Right cardiac atrium (tissue), 5 donors: ENCODE measurements around the gene HNMT. TPM values are rescaled to one million over a fixed set of nuclear protein-coding genes. Genes with fewer than 3 reads are reported as not detected.
"Not testable (repeated sequence)": the region's sequence is repeated elsewhere in the genome, so short reads cannot be mapped to it uniquely, and the experiment has no call there.

ENCODE experiments used
- ATAC-seq, 2 donors: fragments of 200-7000 bp; cut with Tn5 transposase; one replicate each; pipeline versions ENCODE4 v1.8.0 to v1.9.1; 2020; ENCODE audit warnings: moderate library complexity in 2 of 2, mild to moderate bottlenecking in 1 of 2
- DNase-seq, 3 donors: peaks; one replicate each; pipeline ENCODE4 v3.0.0-alpha.2; 2020
- H3K27ac ChIP-seq: one replicate; pipeline ENCODE4 v1.5.1; 2013; ENCODE audit warnings: mild to moderate bottlenecking, low read length, control low read depth, moderate library complexity
- H3K27me3 ChIP-seq: one replicate; pipeline ENCODE4 v1.6.1; 2013; ENCODE audit not compliant: control insufficient read depth, insufficient read depth
- H3K4me1 ChIP-seq: one replicate; pipeline ENCODE4 v1.6.1; 2013; ENCODE audit warnings: low read length; ENCODE audit not compliant: control insufficient read depth, insufficient read depth
- H3K4me3 ChIP-seq: one replicate; pipeline ENCODE4 v1.5.1; 2013; ENCODE audit warnings: low read length, control low read depth
- H3K9me3 ChIP-seq: one replicate; pipeline ENCODE4 v1.6.1; 2013; ENCODE audit warnings: low read length; ENCODE audit not compliant: control insufficient read depth
- WGBS: extraction: QIAGEN DNeasy Blood & Tissue Kit; methylation state at CpG from one replicate; pipeline ENCODE4 v1.1.7; 2013; 5-methylcytosine and 5-hydroxymethylcytosine counted together
- intact Hi-C, 4 donors: fragments of 100-400 bp; cut with DNase I; formaldehyde crosslinking; loops; one replicate each; pipeline versions ENCODE4 v1.11.0 to v1.14.0; 2022 to 2023
- polyA plus RNA-seq: library from polyadenylated mRNA; stranded (reverse); fragments of 200-250 nt; gene quantifications from one replicate; pipeline ENCODE4 v1.2.3, GENCODE V29; 2013
- total RNA-seq, 4 donors: library from RNA; stranded (reverse); fragmentation: NEBNext Ultra II Directional; extraction: Animal tissue kit (Norgen Biotek cat#: 25700); gene quantifications; one replicate each; pipeline ENCODE4 v1.2.1, GENCODE V29; 2021
- donor health status: healthy with polysubstance abuse.
- donor health status: DM: no; HTN: yes; CAD: no.
- donor health status: DM: no; HTN: no; CAD: no.
- donor health status: DM: no; HTN: yes; CAD: no; lungs with severe emphysema.
- donor health status: DM: yes; HTN: yes; CAD: no.

Gene HNMT
- total and polyA plus RNA-seq, 5 donors = 13.7 to 25.6 (median 22.9) TPM

DNA sequence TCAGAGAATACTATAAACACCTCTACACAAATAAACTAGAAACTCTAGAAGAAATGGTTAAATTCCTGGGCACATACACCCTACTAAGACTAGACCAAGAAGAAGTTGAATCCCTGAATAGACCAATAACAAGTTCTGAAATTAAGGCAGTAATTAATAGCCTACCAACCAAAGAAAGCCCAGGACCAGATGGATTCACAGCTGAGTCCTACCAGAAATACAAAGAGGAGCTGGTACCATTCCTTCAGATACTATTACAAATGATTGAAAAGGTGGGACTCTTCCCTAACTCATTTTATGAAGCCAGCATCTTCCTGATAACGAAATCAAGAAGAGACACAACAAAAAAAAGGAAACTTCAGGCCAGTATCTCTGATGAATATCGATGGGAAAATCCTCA is 31.1 kb downstream of the HNMT start:
- WGBS = 82% methylated on average over 2 of the region's 2 CpGs
- intact Hi-C loops, H3K4me3 ChIP-seq: not testable (repeated sequence)

DNA sequence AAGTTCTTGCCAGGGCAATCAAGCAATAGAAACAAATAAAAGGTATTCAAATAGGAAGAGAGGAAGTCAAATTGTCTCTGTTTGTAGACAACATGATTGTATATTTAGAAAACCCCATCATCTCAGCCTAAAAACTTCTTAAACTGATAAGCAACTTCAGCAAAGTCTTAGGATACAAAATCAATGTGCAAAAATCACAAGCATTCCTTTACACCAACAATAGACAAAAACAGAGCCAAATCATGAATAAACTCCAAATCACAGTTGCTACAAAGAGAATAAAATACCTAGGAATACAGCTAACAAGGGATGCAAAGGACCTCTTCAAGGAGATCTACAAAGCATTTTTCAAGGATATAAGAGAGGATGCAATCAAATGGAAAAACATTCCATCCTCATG is 31.9 kb downstream of the HNMT start:
- H3K4me1 ChIP-seq, H3K27me3 ChIP-seq, ATAC-seq, H3K9me3 ChIP-seq, DNase-seq, intact Hi-C loops, H3K27ac ChIP-seq, H3K4me3 ChIP-seq: not testable (repeated sequence)

More for the DNA sequence above, 31.1 kb downstream of the HNMT start:
- not testable (repeated sequence) for DNase-seq, H3K4me1 ChIP-seq, ATAC-seq, H3K9me3 ChIP-seq, H3K27me3 ChIP-seq, H3K27ac ChIP-seq

DNA sequence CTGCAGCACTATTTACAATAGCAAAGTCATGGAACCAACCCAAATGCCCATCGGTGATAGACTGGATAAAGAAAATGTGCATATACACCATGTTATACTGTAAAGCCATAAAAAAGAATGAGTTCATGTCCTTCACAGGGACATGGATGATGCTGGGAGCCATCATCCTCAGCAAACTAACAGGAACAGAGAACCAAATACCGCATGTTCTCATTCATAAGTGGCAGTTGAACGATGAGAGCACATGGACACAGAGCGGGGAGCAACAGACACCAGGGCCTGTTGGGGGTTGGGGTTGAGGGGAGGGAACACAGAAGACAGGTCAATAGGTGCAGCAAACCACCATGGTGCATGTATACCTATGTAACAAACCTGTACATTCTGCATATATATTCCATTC is 33.5 kb downstream of the HNMT start:
- WGBS = 94% methylated on average over 4 of the region's 4 CpGs
- H3K27me3 ChIP-seq = no peaks in the 10 kb centered on the region
- ATAC-seq = no peak
- H3K4me3 ChIP-seq = no peak overlapping the region
- H3K27ac ChIP-seq = no peak overlapping the region
- intact Hi-C loops = no loop called here
- no peaks in the 10 kb centered on the region for H3K9me3 ChIP-seq
- no peak for DNase-seq
- H3K4me1 ChIP-seq = no peaks in the 10 kb centered on the region

DNA sequence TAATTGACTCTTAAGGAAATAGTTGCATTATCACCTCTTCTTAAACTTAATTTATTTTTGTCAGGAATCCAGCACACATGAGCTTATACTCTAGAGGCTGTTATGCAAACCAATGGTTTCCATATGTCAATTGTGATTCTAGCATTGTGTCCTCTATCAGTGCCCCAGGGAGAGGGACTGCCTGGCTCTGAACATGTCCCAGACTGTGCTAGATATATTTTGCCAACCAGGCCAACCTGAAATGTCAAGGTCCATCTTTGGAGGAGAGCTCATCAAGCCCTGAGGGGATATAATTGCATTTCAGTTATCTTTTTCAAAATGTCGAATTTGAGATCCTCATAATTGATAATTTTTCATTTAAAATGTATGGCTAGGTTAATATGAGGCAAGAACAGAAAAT is 34.2 kb downstream of the HNMT start:
- 73% methylated on average over 1 of the region's 1 CpG for WGBS
- intact Hi-C loops = no loop called here
- no peak for ATAC-seq
- Histone ChIP-seq H3K4me3 (no peak overlapping the region), H3K4me1 (no peaks in the 10 kb centered on the region), H3K9me3 (no peaks in the 10 kb centered on the region), H3K27ac (no peak overlapping the region), H3K27me3 (no peaks in the 10 kb centered on the region)
- DNase-seq = no peak

DNA sequence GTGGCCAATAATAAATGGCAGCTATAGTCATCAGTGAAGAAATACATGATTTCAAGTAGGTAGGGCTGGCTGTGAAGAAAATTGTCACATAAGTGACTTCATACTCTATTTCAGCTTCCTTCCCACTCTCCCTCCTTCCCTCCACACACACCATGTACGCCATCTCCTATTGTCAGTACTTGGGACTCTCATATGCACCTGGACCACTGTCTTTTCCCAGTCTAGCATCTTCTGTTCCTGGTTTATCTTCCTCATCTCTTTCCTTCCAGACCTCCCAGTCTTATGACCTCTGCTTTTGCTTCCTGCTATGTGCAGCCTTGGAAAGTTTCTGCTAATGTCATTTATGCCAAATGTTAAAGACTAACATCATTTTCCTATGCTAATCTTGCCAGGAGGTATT is 35.0 kb downstream of the HNMT start:
- ATAC-seq (no peak), DNase-seq (no peak)
- H3K4me3 ChIP-seq = no peak overlapping the region
- H3K4me1 ChIP-seq = no peaks in the 10 kb centered on the region
- H3K27me3 ChIP-seq = no peaks in the 10 kb centered on the region
- H3K27ac ChIP-seq = no peak overlapping the region
- no peaks in the 10 kb centered on the region for H3K9me3 ChIP-seq
- intact Hi-C loops = no loop called here
- WGBS = 92% methylated on average over 1 of the region's 1 CpG

DNA sequence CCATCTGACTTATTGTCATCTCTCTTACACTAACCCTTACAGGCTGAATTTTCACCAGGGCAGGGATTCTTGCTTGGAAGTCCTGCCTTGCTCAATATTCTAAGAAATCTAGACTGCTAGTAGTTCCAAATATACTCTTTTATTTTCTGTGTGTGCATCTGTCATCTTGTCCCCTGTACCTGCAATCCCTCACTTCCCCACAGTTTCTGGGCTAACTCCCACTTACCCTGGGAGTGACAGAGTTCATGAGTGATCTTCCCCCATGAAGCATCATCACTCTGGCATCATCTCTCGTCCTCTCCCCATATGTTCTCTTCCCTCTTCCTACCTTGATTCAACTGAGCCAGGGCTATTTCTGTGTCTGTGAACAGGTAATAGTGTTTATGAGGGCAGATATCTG is 35.7 kb downstream of the HNMT start:
- no peaks in the 10 kb centered on the region for H3K4me1 ChIP-seq
- ATAC-seq = no peak
- no peak for DNase-seq
- H3K27me3 ChIP-seq = no peaks in the 10 kb centered on the region
- H3K27ac ChIP-seq = no peak overlapping the region
- no peak overlapping the region for H3K4me3 ChIP-seq
- intact Hi-C loops = no loop called here
- 80% methylated on average over 1 of the region's 1 CpG for WGBS
- no peaks in the 10 kb centered on the region for H3K9me3 ChIP-seq

DNA sequence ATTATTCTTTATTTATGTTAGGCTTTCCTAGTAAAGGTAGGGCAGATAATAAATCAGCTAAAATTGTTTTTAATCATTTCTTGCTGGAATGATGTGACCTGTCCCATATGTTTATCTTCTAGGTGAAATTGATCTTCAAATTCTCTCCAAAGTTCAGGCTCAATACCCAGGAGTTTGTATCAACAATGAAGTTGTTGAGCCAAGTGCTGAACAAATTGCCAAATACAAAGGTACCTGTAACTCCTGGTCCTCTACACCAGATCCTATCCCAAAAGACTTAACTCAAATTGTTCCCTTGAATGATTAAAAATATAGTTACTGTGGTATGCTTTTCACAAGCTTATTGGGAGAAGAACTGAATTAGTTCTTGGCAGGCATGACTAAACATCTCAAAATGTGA is 36.5 kb downstream of the HNMT start:
- ATAC-seq (no peak), DNase-seq (no peak)
- intact Hi-C loops = no loop called here
- Histone ChIP-seq H3K27ac (no peak overlapping the region), H3K4me3 (no peak overlapping the region), H3K4me1 (no peaks in the 10 kb centered on the region), H3K27me3 (no peaks in the 10 kb centered on the region), H3K9me3 (no peaks in the 10 kb centered on the region)

DNA sequence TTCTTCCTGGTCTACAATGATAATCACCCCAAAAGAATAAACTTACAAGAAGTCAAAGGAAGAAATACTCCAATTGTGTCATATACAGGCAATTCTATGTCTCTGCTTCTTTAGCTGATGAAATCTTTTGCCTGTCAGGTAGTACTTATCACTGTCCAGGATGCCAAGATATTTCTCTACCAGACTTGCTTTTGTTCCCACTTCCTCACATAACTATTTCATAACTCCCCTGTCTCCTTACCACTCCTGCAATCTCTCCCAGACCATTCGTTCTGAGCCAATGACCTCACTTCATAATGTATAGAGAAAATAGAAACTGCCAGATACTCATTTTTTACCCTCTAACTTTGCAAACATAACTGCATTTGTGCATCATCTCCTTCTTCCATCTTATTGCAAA is 39.1 kb downstream of the HNMT start:
- H3K4me1 ChIP-seq = no peaks in the 10 kb centered on the region
- no peaks in the 10 kb centered on the region for H3K9me3 ChIP-seq
- H3K4me3 ChIP-seq = no peak overlapping the region
- no peaks in the 10 kb centered on the region for H3K27me3 ChIP-seq
- intact Hi-C loops = no loop called here
- ATAC-seq (no peak), DNase-seq (no peak)
- 35% methylated on average over 1 of the region's 1 CpG for WGBS
- no peak overlapping the region for H3K27ac ChIP-seq

DNA sequence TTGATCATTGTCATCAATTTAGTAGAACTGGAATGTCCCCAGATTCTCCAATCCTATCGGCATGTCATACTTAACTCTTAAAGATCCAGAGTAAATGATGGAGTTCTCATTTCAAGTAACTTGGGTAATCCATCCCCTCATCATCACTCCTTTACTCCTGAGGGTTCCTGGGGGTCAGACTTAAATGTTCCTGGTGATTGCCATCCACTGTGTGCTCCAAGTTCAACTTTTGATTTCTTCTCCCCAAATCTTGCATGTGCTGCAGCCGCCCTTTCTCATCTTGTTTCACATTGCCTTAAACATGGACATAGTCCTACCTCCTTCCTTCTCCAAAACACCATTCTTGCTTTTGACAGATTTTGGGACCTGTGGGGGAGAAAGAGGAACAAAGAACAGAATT is 43.2 kb downstream of the HNMT start:
- no peak for ATAC-seq
- H3K27ac ChIP-seq = no peak overlapping the region

DNA sequence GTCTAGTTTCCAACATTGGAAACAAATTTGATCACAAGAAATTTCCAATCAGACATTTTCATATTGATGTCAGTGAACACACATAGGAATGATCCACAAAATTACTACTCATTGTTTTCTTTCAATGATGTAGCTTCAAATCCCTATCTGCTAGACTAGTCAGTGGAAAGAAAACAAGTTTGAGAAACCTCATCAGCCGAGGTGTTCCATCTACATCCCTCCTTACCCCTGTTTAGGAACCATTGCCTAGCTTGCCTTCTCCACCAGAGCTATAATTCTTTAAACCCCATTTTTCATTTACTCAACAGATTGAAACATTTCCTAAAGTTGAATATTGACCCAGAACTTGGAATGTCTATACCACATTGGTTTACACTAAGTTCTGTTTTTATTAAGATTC is 45.3 kb downstream of the HNMT start:
- 86% methylated on average over 1 of the region's 1 CpG for WGBS
- no peak for ATAC-seq
- intact Hi-C loops = no loop called here

More for the DNA sequence above, 43.2 kb downstream of the HNMT start:
- H3K4me3 ChIP-seq = no peak overlapping the region
- H3K27me3 ChIP-seq = no peaks in the 10 kb centered on the region
- no peak for DNase-seq
- no peaks in the 10 kb centered on the region for H3K9me3 ChIP-seq
- intact Hi-C loops = no loop called here
- no peaks in the 10 kb centered on the region for H3K4me1 ChIP-seq
- 91% methylated on average over 2 of the region's 2 CpGs for WGBS

DNA sequence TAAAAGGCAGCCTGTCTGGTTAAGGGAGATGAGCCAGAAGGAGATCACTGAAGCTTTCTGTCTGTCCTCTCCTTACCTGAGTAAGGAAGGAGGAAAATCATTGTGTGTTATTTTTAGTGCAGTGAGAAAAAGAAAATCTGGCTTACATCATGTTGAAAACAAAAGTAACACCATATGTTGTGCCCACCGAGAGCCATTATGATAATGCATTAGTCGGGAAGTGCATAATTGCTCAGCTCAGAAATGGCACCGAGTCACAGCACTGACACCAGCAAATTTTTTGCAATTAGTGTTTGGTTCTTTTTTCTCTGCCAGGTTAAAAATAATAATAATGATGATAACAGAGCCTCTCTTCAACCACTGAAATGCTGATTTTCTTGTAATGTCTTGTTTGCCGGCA is 46.6 kb downstream of the HNMT start:
- WGBS = 80% methylated on average over 4 of the region's 4 CpGs
- intact Hi-C loops = no loop called here
- no peak for DNase-seq
- no peak for ATAC-seq
- no peaks in the 10 kb centered on the region for H3K27me3 ChIP-seq
- no peaks in the 10 kb centered on the region for H3K9me3 ChIP-seq
- no peak overlapping the region for H3K27ac ChIP-seq
- H3K4me3 ChIP-seq = no peak overlapping the region
- H3K4me1 ChIP-seq = no peaks in the 10 kb centered on the region

More for the DNA sequence above, 45.3 kb downstream of the HNMT start:
- Histone ChIP-seq H3K27me3 (no peaks in the 10 kb centered on the region), H3K9me3 (no peaks in the 10 kb centered on the region), H3K27ac (no peak overlapping the region), H3K4me3 (no peak overlapping the region), H3K4me1 (no peaks in the 10 kb centered on the region)
- DNase-seq = no peak

DNA sequence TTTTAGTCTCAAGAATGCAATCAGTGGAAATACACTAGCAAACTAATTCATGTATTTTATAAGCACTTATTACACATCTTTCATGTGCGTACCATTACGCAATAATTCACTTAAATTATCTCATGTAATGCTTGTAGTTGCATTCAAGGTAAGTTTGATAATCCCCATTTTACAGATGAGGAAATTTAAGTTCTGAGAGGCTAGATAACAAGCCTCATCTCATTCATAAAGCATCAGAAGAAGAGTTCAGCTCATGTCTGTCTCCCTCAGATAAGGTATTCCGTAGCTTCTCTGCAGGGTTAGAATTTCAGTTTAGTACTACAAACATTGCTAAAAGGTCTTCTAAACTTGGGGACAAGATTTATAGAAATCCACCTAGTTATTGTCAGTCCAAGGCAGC is 47.8 kb downstream of the HNMT start:
- Histone ChIP-seq H3K9me3 (no peaks in the 10 kb centered on the region), H3K27ac (no peak overlapping the region), H3K4me1 (no peaks in the 10 kb centered on the region), H3K4me3 (no peak overlapping the region), H3K27me3 (no peaks in the 10 kb centered on the region)
- WGBS = 94% methylated on average over 3 of the region's 3 CpGs
- ATAC-seq (no peak), DNase-seq (no peak)
- intact Hi-C loops = no loop called here
